HL-60 (cell line): ENCODE results near the gene LAMA1.

Experiments
- GABPA ChIP-seq: IDR thresholded peaks from 2 replicates; pipeline ENCODE4 v1.6.1; 2012; ENCODE audit warnings: low read depth
- POLR2AphosphoS5 ChIP-seq: IDR thresholded peaks from 2 replicates; pipeline ENCODE4 v1.6.1; 2012; ENCODE audit warnings: low read depth
- SPI1 ChIP-seq: IDR thresholded peaks from 2 replicates; pipeline ENCODE4 v1.6.1; 2012; ENCODE audit warnings: low read depth, mild to moderate bottlenecking, borderline replicate concordance
- TF ChIP-seq, protein P1 (sequence below): IDR thresholded peaks from one replicate; pipeline ENCODE4 v1.5.1; 2011; ENCODE audit warnings: low read length, control low read depth, inconsistent platforms; ENCODE audit not compliant: insufficient read depth

DNA sequence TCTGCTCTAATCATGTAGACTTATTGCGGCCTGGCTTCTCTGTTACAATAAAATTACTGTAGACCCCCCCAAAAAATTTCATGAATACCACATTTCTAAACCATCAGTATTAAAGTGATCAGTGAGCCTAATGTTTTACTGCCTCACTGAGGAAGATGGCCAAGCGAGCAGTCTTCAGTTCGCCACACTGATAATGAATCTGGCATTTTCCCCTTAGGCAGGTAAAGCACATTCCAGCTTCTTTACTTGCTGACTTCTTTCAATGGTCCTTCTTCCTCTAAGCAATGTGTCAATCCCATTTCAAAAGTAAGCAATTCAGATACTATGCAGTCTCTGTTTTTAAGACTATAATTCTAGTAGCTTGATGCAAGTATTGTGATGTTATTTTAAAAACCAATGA, 137.6 kb downstream of the LAMA1 start:
- TF ChIP-seq, protein P1, sequence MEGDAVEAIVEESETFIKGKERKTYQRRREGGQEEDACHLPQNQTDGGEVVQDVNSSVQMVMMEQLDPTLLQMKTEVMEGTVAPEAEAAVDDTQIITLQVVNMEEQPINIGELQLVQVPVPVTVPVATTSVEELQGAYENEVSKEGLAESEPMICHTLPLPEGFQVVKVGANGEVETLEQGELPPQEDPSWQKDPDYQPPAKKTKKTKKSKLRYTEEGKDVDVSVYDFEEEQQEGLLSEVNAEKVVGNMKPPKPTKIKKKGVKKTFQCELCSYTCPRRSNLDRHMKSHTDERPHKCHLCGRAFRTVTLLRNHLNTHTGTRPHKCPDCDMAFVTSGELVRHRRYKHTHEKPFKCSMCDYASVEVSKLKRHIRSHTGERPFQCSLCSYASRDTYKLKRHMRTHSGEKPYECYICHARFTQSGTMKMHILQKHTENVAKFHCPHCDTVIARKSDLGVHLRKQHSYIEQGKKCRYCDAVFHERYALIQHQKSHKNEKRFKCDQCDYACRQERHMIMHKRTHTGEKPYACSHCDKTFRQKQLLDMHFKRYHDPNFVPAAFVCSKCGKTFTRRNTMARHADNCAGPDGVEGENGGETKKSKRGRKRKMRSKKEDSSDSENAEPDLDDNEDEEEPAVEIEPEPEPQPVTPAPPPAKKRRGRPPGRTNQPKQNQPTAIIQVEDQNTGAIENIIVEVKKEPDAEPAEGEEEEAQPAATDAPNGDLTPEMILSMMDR: no peak
- TF ChIP-seq GABPA (no peak), SPI1 (no peak), POLR2AphosphoS5 (no peak)
